IMR-90 (cell line): ENCODE measurements around the gene KCNAB1. TPM values are rescaled to one million over a fixed set of nuclear protein-coding genes. Genes with fewer than 3 reads are reported as not detected.

Source experiments
- ATAC-seq: fragments of 200-7000 bp; cut with Tn5 transposase; 2 replicates; pipeline ENCODE4 v1.9.1; 2020; ENCODE audit warnings: low read depth, mild to moderate bottlenecking, moderate library complexity
- BruUV-seq: library from RNA; stranded (reverse); fragments of 400-500 nt; replicated peaks from 2 replicates; lab custom pipeline; 2021; lab: Mats Ljungman, UMichigan
- CTCF ChIA-PET: fragments of 300-600 bp; formaldehyde crosslinking; extraction: SDS; loops from one replicate; lab custom pipeline; 2021; ENCODE audit warnings: antibody characterized with exemption; lab: Yijun Ruan, JAX
- POLR2A ChIA-PET: fragments of 300-600 bp; sonication (Branson Sonifier 250); formaldehyde crosslinking; loops from one replicate; lab custom pipeline; 2022; ENCODE audit warnings: antibody characterized with exemption; ENCODE audit not compliant: unreplicated experiment; lab: Charles Lee
- DNase-seq: peaks from one replicate; pipeline ENCODE4 v3.0.0; 2013
- H2AFZ ChIP-seq: replicated peaks from 2 replicates; pipeline ENCODE3; 2013; ENCODE audit warnings: low read length, mild to moderate bottlenecking; ENCODE audit not compliant: poor library complexity
- H2AK5ac ChIP-seq: 2 replicates; pipeline ENCODE4 v1.6.1; 2013; ENCODE audit warnings: low read depth, low read length, inconsistent platforms
- H2AK9ac ChIP-seq: replicated peaks from 2 replicates; pipeline ENCODE3; 2013; ENCODE audit warnings: mild to moderate bottlenecking, low read depth, low read length, moderate library complexity; ENCODE audit not compliant: poor library complexity
- H2BK120ac ChIP-seq: 2 replicates; pipeline ENCODE4 v1.6.1; 2013; ENCODE audit warnings: low read depth, low read length, inconsistent platforms
- H2BK15ac ChIP-seq: 3 replicates; pipeline ENCODE4 v1.6.1; 2013; ENCODE audit warnings: low read depth, low read length, inconsistent platforms
- H2BK20ac ChIP-seq: 2 replicates; pipeline ENCODE4 v1.6.1; 2013; ENCODE audit warnings: low read depth, mild to moderate bottlenecking, inconsistent platforms, low read length, moderate library complexity
- H2BK5ac ChIP-seq: 2 replicates; pipeline ENCODE4 v1.6.1; 2013; ENCODE audit warnings: mild to moderate bottlenecking, low read depth, low read length, inconsistent platforms; ENCODE audit not compliant: poor library complexity, severe bottlenecking
- H3K14ac ChIP-seq: replicated peaks from 2 replicates; pipeline ENCODE4 v1.6.1; 2013; ENCODE audit warnings: low read depth, low read length, inconsistent platforms
- H3K18ac ChIP-seq: 2 replicates; pipeline ENCODE4 v1.6.1; 2013; ENCODE audit warnings: low read depth, low read length, control low read depth
- H3K23ac ChIP-seq: 2 replicates; pipeline ENCODE4 v1.6.1; 2013; ENCODE audit warnings: low read depth, low read length, inconsistent platforms
- H3K27ac ChIP-seq: 2 replicates; pipeline ENCODE4 v1.5.1; 2013; ENCODE audit warnings: mild to moderate bottlenecking, control low read depth, low read length; ENCODE audit not compliant: insufficient read depth
- H3K27me3 ChIP-seq: 2 replicates; pipeline ENCODE4 v1.6.1; 2013; ENCODE audit warnings: low read length; ENCODE audit not compliant: control insufficient read depth, insufficient read depth
- H3K36me3 ChIP-seq: 2 replicates; pipeline ENCODE4 v1.6.1; 2013; ENCODE audit warnings: low read length, mixed read lengths; ENCODE audit not compliant: control insufficient read depth, insufficient read depth
- H3K4ac ChIP-seq: 2 replicates; pipeline ENCODE4 v1.6.1; 2013; ENCODE audit warnings: low read depth, low read length, inconsistent platforms
- H3K4me1 ChIP-seq: 2 replicates; pipeline ENCODE4 v1.6.1; 2013; ENCODE audit warnings: low read length, mixed read lengths; ENCODE audit not compliant: control insufficient read depth, insufficient read depth
- H3K4me2 ChIP-seq: 2 replicates; pipeline ENCODE4 v1.6.1; 2013; ENCODE audit warnings: low read depth, mild to moderate bottlenecking, control low read depth, low read length, moderate library complexity
- H3K4me3 ChIP-seq: 2 replicates; pipeline ENCODE4 v1.5.1; 2013; ENCODE audit warnings: low read depth, mild to moderate bottlenecking, control low read depth, low read length, moderate library complexity; ENCODE audit not compliant: insufficient read depth
- H3K56ac ChIP-seq: 2 replicates; pipeline ENCODE4 v1.6.1; 2013; ENCODE audit warnings: low read length, inconsistent platforms; ENCODE audit not compliant: insufficient read depth; ENCODE audit errors: extremely low read depth
- H3K79me1 ChIP-seq, 2 experiments: 2 replicates each; pipeline ENCODE4 v1.6.1; 2013; ENCODE audit warnings: low read length in 2 of 2, inconsistent platforms in 1 of 2, low read depth in 1 of 2
- H3K9ac ChIP-seq: 2 replicates; pipeline ENCODE4 v1.6.1; 2013; ENCODE audit warnings: low read depth, low read length, control low read depth
- H3K9me1 ChIP-seq: 2 replicates; pipeline ENCODE4 v1.6.1; 2013; ENCODE audit warnings: low read length, inconsistent platforms; ENCODE audit not compliant: insufficient read depth
- H3K9me3 ChIP-seq: 2 replicates; pipeline ENCODE4 v1.6.1; 2013; ENCODE audit warnings: low read length; ENCODE audit not compliant: control insufficient read depth, insufficient read depth
- H4K20me1 ChIP-seq: 2 replicates; pipeline ENCODE4 v1.6.1; 2013; ENCODE audit warnings: low read length, inconsistent platforms; ENCODE audit not compliant: insufficient read depth
- H4K5ac ChIP-seq: 2 replicates; pipeline ENCODE4 v1.6.1; 2013; ENCODE audit warnings: mild to moderate bottlenecking, low read depth, low read length, control low read depth
- H4K8ac ChIP-seq, 2 experiments: 2 replicates each; pipeline ENCODE4 v1.6.1; 2013; ENCODE audit warnings: low read depth in 2 of 2, low read length in 2 of 2, control low read depth in 1 of 2, inconsistent platforms in 1 of 2
- H4K91ac ChIP-seq: 2 replicates; pipeline ENCODE4 v1.6.1; 2013; ENCODE audit warnings: low read depth, low read length, inconsistent platforms; ENCODE audit not compliant: insufficient read depth
- BHLHE40 ChIP-seq: fragments of 150-350 bp; IDR thresholded peaks from 2 replicates; pipeline ENCODE4 v1.6.1; 2016; ENCODE audit warnings: mild to moderate bottlenecking, low read depth, low read length
- CEBPB ChIP-seq: IDR thresholded peaks from 2 replicates; pipeline ENCODE4 v1.6.1; 2012; ENCODE audit warnings: low read depth, low read length, improper control_type of control experiment
- CHD1 ChIP-seq: IDR thresholded peaks from 2 replicates; pipeline ENCODE4 v1.6.1; 2012; ENCODE audit warnings: low read depth, low read length, improper control_type of control experiment
- CTCF ChIP-seq: conservative IDR thresholded peaks from 2 replicates; pipeline ENCODE4 v1.5.1; 2012; ENCODE audit warnings: mild to moderate bottlenecking, low read depth, low read length, improper control_type of control experiment
- FOS ChIP-seq: fragments of 150-350 bp; IDR thresholded peaks from 2 replicates; pipeline ENCODE4 v1.6.1; 2016; ENCODE audit warnings: low read depth, low read length
- MAFK ChIP-seq: IDR thresholded peaks from 2 replicates; pipeline ENCODE4 v1.6.1; 2012; ENCODE audit warnings: low read depth, low read length, improper control_type of control experiment
- MAZ ChIP-seq: IDR thresholded peaks from 2 replicates; pipeline ENCODE4 v1.6.1; 2012; ENCODE audit warnings: low read depth, mild to moderate bottlenecking, low read length, improper control_type of control experiment, moderate library complexity, borderline replicate concordance
- MXI1 ChIP-seq: IDR thresholded peaks from 2 replicates; pipeline ENCODE4 v1.6.1; 2012; ENCODE audit warnings: low read depth, mild to moderate bottlenecking, low read length, moderate library complexity, borderline replicate concordance
- NFE2L2 ChIP-seq: fragments of 150-350 bp; IDR thresholded peaks from 2 replicates; pipeline ENCODE4 v1.6.1; 2016; ENCODE audit warnings: low read depth, mild to moderate bottlenecking, low read length
- POLR2A ChIP-seq: IDR thresholded peaks from 2 replicates; pipeline ENCODE4 v1.6.1; 2012; ENCODE audit warnings: mild to moderate bottlenecking, low read depth, low read length
- RAD21 ChIP-seq: IDR thresholded peaks from 2 replicates; pipeline ENCODE4 v1.6.1; 2012; ENCODE audit warnings: low read length, improper control_type of control experiment
- RCOR1 ChIP-seq: IDR thresholded peaks from 2 replicates; pipeline ENCODE4 v1.6.1; 2012; ENCODE audit warnings: mild to moderate bottlenecking, low read length, improper control_type of control experiment; ENCODE audit not compliant: insufficient replicate concordance
- RFX5 ChIP-seq: IDR thresholded peaks from 2 replicates; pipeline ENCODE4 v1.8.0; 2012; ENCODE audit warnings: low read depth, mild to moderate bottlenecking, low read length, moderate library complexity
- SMC3 ChIP-seq: fragments of 150-350 bp; IDR thresholded peaks from 2 replicates; pipeline ENCODE4 v1.6.1; 2016; ENCODE audit warnings: low read depth, mild to moderate bottlenecking, antibody characterized with exemption, low read length, moderate library complexity
- WGBS, 2 experiments: methylation state at CpG; one replicate each; pipeline versions ENCODE4 v1.1.5 to v1.1.7; 2013; ENCODE audit warnings: missing lambda C conversion rate in 2 of 2; ENCODE audit not compliant: insufficient read length in 1 of 2; ENCODE audit errors: extremely low coverage in 2 of 2; 5-methylcytosine and 5-hydroxymethylcytosine counted together
- dilution Hi-C: fragments of 300-500 bp; cut with HindIII; formaldehyde crosslinking; loops from one replicate; pipeline ENCODE4 v1.14.3; 2018; ENCODE audit warnings: low sequenced_read_pairs; ENCODE audit not compliant: unreplicated experiment
- in situ Hi-C: fragments of 300-500 bp; cut with MboI; formaldehyde crosslinking; loops from 3 replicates; pipeline ENCODE4 v1.14.3; 2019; ENCODE audit warnings: low sequenced_read_pairs, inconsistent platforms, mixed read lengths
- intact Hi-C: fragments of 100-400 bp; cut with micrococcal nuclease; formaldehyde crosslinking; loops from 2 replicates; pipeline ENCODE4 v1.10.0; 2022
- polyA plus RNA-seq, 3 experiments: library from polyadenylated mRNA; depleted of rRNA; stranded (reverse); fragments of >200 nt; gene quantifications; 2 replicates each; pipeline ENCODE4 v1.2.3, GENCODE V29; 2012; ENCODE audit warnings: low replicate concordance in 1 of 3
- total RNA-seq: library from RNA; depleted of rRNA; stranded (reverse); fragments of >200 nt; gene quantifications from 2 replicates; pipeline ENCODE4 v1.2.3, GENCODE V29; 2012
- TF ChIP-seq, protein P1 (sequence below): fragments of 150-350 bp; IDR thresholded peaks from 2 replicates; pipeline ENCODE4 v1.6.1; 2016; ENCODE audit warnings: low read depth, mild to moderate bottlenecking, low read length, moderate library complexity, borderline replicate concordance
- TF ChIP-seq, protein P2 (sequence below): fragments of 150-350 bp; IDR thresholded peaks from 2 replicates; pipeline ENCODE4 v1.6.1; 2017; ENCODE audit warnings: mild to moderate bottlenecking, antibody characterized with exemption, low read length, low read depth

KCNAB1 gene
- total and polyA plus RNA-seq, 2 of the 4 experiments (the other 2 are of a cell fraction) = under 0.01 to 0.07 TPM

DNA sequence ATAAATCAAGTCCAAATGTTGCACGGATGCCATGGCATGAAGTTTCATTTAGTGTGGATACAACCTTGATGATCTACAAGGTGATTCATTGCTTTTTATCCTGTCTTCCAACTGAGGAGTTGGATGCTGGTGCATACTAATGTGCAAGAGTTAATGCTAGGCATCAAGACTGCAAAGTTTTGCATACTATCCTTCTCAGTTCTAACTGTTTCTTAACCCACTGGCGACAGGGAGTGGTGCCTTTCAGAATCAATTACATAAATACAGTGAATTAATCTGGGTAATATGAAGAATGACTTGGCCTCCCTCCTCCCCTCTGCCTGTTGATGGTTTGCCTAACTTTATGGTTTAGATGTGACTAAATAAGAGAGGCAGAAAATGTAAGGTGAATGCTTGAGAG, 43.5 kb downstream of the KCNAB1 start:
- Histone ChIP-seq H4K8ac (no peak overlapping the region), H3K9me1 (no peaks in the 10 kb centered on the region), H3K18ac (no peak overlapping the region), H3K27me3 (peaks cover 5% of the 10 kb centered on the region), H2AFZ (no peak overlapping the region), H3K27ac (no peak overlapping the region), H3K9ac (no peak overlapping the region), H3K23ac (no peak overlapping the region), H3K9me3 (no peaks in the 10 kb centered on the region), H2BK5ac (no peak overlapping the region), H3K4me1 (no peaks in the 10 kb centered on the region), H3K56ac (no peak overlapping the region), H2AK9ac (no peak overlapping the region), H2AK5ac (no peak overlapping the region), H4K5ac (no peak overlapping the region), H3K79me1 (no peaks in the 10 kb centered on the region), H3K14ac (no peak overlapping the region), H2BK120ac (no peak overlapping the region), H2BK15ac (no peak overlapping the region), H3K4ac (no peak overlapping the region), H4K91ac (no peak overlapping the region), H3K36me3 (no peaks in the 10 kb centered on the region), H2BK20ac (no peak overlapping the region), H4K20me1 (no peaks in the 10 kb centered on the region), H3K4me3 (no peak overlapping the region), H3K4me2 (no peak overlapping the region)
- POLR2A ChIA-PET = no interaction called here
- TF ChIP-seq RAD21 = no peak
- TF ChIP-seq RCOR1 = no peak
- no peak for TF ChIP-seq MAZ
- TF ChIP-seq FOS = no peak
- no peak for TF ChIP-seq RFX5
- no peak for TF ChIP-seq MAFK
- TF ChIP-seq, protein P1, sequence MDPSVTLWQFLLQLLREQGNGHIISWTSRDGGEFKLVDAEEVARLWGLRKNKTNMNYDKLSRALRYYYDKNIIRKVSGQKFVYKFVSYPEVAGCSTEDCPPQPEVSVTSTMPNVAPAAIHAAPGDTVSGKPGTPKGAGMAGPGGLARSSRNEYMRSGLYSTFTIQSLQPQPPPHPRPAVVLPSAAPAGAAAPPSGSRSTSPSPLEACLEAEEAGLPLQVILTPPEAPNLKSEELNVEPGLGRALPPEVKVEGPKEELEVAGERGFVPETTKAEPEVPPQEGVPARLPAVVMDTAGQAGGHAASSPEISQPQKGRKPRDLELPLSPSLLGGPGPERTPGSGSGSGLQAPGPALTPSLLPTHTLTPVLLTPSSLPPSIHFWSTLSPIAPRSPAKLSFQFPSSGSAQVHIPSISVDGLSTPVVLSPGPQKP = no peak
- TF ChIP-seq, protein P2, sequence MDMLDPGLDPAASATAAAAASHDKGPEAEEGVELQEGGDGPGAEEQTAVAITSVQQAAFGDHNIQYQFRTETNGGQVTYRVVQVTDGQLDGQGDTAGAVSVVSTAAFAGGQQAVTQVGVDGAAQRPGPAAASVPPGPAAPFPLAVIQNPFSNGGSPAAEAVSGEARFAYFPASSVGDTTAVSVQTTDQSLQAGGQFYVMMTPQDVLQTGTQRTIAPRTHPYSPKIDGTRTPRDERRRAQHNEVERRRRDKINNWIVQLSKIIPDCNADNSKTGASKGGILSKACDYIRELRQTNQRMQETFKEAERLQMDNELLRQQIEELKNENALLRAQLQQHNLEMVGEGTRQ = no peak
- no peak for TF ChIP-seq SMC3
- no peak for TF ChIP-seq CTCF
- no peak for TF ChIP-seq BHLHE40
- TF ChIP-seq POLR2A = no peak
- TF ChIP-seq MXI1 = no peak
- no peak for TF ChIP-seq NFE2L2
- no peak for TF ChIP-seq CEBPB
- no peak for TF ChIP-seq CHD1
- dilution Hi-C loops = loop anchor here (25.0 kb wide), 1 partner anchor 348 kb away; no protein-coding TSS in a partner anchor
- in situ Hi-C loops = loop anchor here (25.0 kb wide), 1 partner anchor 498 kb away; the partner anchor contains the start of gene TIPARP
- WGBS, 2 experiments = no CpG with 5 or more reads among the region's 2 CpGs
- ATAC-seq (no peak), DNase-seq (no peak)
- intact Hi-C loops = no loop called here
- CTCF ChIA-PET = interaction anchor here (1.4 kb wide), 1 partner anchor 13 kb away, joined by 5 read pairs; no protein-coding TSS in a partner anchor
- BruUV-seq = no TSS peak
